Measurements from ENCODE around the gene RAB11FIP3.
"Not testable (repeated sequence)": the region's sequence is repeated elsewhere in the genome, so short reads cannot be mapped to it uniquely, and the experiment has no call there.

RAB11FIP3 gene, protein sequence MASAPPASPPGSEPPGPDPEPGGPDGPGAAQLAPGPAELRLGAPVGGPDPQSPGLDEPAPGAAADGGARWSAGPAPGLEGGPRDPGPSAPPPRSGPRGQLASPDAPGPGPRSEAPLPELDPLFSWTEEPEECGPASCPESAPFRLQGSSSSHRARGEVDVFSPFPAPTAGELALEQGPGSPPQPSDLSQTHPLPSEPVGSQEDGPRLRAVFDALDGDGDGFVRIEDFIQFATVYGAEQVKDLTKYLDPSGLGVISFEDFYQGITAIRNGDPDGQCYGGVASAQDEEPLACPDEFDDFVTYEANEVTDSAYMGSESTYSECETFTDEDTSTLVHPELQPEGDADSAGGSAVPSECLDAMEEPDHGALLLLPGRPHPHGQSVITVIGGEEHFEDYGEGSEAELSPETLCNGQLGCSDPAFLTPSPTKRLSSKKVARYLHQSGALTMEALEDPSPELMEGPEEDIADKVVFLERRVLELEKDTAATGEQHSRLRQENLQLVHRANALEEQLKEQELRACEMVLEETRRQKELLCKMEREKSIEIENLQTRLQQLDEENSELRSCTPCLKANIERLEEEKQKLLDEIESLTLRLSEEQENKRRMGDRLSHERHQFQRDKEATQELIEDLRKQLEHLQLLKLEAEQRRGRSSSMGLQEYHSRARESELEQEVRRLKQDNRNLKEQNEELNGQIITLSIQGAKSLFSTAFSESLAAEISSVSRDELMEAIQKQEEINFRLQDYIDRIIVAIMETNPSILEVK

GRCh38 chr16:425082-425718 lies at the start of gene RAB11FIP3:
TSS of gene RAB11FIP3 (plus strand) at chr16:425649. CDS start at chr16:426007, 358 bp downstream.
- in situ Hi-C loops (cut with HindIII; ENCODE audit: low sequenced_read_pairs), result no loop called here

DNA sequence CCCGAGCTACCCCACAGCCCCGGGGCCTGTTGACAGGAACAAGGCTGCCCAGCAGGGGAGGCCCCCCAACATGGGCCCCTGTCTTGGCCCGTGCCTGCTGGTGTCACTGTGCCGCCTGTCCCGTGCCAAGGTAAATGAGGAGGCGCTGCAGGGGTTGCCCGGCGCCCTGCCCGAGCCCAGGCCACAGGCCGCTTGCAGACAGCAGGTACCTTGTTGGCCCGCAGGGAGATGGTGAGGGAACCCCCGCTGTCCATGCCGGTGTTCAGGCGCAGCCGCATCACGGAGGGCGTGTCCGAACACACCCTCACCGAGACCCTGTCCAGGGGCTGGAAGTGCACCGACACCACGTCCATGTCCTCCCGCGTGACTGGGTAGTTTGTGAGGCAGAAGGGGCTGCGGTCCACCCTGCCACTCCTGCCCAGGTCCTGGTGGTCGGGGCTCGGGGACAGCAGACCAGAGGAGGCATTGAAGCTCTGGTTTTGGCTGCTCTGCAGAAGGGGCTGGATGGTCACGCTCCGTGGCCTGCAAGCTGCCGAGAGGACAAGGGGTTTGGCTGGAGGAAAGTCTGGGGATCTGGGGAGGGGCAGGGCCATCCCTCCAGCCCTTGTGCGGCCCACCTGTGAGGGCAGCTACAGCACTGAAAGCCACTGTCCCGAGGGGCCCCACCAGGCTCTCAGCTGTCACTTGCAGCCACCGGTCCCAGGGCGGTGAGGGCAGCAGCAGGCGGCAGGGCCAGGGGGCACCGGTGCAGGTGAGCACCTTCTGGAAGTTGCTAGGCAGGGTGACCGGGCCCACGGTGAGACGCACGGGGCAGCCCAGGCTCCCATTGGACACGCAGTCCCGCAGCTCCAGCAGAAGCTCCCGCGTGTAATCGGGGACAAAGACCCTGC lies 49.3 kb upstream of the RAB11FIP3 start:
- in situ Hi-C loops (cut with HindIII; ENCODE audit: low sequenced_read_pairs), result no loop called here

GRCh38 chr16:376817-377418 lies 48.5 kb upstream of the RAB11FIP3 start:
- in situ Hi-C loops (cut with HindIII; ENCODE audit: low sequenced_read_pairs), result no loop called here

- in situ Hi-C loops (cut with HindIII; ENCODE audit: low sequenced_read_pairs), result no loop called here
Measured at GRCh38 chr16:377419-377951, 48.0 kb upstream of the RAB11FIP3 start.

GRCh38 chr16:378113-378820 lies 47.2 kb upstream of the RAB11FIP3 start:
- in situ Hi-C loops (cut with HindIII; ENCODE audit: low sequenced_read_pairs), result not testable (repeated sequence)

DNA sequence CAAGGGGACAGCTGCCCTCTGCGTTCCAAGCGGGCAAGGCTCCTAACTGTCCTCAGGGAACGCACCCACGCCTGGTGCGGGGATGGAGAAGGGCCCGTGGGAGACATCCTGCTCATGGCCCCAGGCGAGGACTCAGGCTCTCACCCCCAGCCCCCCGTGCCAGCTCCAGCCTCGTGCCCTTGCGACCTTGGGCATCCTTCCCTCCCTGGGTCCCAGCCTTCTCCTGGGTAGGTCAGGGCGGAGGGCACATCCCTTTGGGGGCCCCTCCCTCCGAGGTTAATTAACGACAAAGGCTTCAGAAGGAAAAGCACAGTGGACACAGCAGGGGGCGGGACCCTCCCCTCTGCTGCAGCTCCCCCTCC lies 46.6 kb upstream of the RAB11FIP3 start:
- in situ Hi-C loops (cut with HindIII; ENCODE audit: low sequenced_read_pairs), result no loop called here

DNA sequence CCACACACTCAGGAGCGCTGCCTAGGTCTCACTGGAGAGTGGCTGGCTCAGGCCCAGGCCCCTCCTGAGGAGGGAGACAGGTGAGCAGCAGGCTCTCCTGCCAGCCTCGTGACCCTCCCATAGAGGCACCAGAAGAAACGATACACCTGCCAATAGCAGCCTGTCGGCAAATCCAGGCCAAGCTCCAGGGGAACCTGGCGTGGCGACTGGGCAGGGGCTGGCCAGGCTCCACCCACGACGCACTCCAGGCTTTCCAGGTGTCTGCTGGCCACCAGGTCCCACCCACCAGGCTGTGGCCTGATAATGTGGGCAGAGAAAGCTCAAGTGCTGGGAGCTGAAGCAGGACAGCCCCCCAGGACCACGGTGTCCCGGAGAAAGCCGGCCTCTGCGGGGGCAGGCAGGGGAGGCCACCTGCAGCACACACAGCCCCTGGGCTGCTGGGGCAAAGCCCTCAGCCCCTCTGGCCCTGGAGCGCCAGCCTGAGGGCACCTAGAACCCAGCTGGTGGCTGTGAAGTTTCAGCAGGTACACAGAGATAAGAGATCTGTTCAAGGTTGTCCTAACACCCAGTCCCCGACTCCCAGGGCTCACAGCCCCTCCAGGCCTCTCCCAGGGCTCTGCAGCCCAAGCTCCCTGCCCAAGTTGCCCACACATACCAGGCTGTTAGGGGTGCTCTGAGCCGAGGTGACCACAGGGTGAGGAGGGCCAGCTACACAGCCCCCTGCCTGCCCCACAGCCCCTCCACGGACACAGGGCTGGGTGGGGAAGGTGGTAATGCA lies 46.1 kb upstream of the RAB11FIP3 start:
- in situ Hi-C loops (cut with HindIII; ENCODE audit: low sequenced_read_pairs), result no loop called here

DNA sequence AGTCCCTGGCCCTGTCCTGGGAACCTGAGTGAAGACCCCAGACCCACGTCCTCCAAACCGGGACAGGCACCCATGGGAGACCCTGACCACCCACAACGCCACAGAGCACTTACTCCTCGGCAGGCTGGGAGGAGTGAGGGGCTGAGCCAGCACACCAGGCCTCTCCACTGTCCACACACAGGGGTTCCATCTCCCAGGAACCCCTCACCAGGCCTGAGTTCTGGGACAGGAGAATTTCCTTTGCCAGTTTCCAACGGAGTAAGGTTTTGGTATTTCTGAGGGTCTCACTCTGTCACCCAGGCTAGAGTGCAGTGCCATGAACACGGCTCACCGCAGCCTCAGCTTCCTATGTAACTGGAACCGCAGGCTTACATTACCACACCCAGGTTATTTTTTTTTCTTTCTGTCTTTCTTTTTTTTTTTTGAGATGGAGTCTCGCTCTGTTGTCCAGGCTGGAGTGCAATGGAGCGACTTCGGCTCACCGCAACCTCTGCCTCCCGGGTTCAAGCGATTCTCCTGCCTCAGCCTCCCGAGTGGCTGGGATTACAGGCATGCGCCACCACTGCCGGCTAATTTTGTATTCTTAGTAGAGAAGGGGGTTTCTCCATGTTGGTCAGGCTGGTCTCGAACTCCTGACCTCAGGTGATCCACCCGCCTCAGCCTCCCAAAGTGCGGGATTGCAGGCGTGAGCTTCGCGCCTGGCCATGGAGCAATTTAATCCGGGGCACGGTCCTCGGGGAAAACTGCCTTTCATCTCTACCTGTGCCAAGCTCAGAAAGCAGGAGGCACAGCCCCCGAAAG lies 45.3 kb upstream of the RAB11FIP3 start:
- in situ Hi-C loops (cut with HindIII; ENCODE audit: low sequenced_read_pairs), result no loop called here

DNA sequence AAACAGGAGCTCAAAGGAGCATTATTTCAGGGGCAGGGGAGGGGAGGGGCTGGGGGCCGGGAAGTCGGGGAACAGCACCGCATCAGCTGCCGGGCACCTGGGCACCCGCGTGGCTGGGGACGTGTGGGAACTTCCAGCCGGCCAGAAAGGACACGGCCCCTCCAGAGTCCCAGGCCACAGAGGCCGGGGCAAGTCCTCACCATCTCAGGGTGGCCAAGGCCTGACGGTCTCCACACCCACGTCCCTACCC lies 44.8 kb upstream of the RAB11FIP3 start:
- in situ Hi-C loops (cut with HindIII; ENCODE audit: low sequenced_read_pairs), result no loop called here

DNA sequence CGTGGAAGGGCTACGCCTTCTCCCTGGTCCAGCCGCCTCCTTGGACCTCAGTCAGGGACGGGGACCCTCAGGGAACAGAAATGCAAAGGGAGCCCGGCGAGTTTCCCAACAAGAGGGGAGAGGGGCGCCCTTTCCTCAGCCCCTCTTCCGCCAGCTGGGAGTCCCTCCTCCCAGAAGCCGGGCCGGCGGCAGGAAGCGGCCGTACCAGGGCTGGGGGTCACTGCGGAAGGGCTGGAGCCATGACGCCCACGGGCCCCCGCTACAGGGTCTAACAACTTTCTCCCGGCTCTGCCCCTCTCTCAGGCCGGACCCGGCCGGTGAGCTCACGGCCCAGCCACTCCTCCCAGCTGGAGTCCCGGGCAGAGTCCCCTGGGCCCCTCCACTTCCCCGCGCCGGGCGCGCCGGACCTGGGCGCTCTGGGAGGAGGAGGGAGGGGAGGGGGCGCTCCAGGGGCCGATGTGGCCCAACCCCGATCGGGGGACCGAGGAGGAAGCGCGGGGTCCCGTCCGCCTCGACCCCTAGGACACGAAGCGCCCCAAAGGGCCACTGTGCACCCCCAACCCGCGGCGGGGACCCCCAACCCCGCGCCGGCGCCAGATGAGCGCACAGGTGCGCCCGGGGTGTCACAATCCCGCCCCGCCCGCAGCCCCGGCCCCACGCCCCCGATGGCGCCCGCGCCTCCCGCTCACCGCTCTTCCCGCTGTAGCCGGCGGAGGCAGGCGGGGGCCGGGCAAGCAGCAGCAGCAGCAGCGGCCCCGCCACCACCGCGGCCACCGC lies 44.2 kb upstream of the RAB11FIP3 start:
- in situ Hi-C loops (cut with HindIII; ENCODE audit: low sequenced_read_pairs), result no loop called here

- in situ Hi-C loops (cut with HindIII; ENCODE audit: low sequenced_read_pairs), result no loop called here
Measured at GRCh38 chr16:381789-382717, 43.4 kb upstream of the RAB11FIP3 start, which contains the start of gene PGAP6. TSS of gene PGAP6 (minus strand) at chr16:381978. CDS start at chr16:381821, 157 bp downstream.

DNA sequence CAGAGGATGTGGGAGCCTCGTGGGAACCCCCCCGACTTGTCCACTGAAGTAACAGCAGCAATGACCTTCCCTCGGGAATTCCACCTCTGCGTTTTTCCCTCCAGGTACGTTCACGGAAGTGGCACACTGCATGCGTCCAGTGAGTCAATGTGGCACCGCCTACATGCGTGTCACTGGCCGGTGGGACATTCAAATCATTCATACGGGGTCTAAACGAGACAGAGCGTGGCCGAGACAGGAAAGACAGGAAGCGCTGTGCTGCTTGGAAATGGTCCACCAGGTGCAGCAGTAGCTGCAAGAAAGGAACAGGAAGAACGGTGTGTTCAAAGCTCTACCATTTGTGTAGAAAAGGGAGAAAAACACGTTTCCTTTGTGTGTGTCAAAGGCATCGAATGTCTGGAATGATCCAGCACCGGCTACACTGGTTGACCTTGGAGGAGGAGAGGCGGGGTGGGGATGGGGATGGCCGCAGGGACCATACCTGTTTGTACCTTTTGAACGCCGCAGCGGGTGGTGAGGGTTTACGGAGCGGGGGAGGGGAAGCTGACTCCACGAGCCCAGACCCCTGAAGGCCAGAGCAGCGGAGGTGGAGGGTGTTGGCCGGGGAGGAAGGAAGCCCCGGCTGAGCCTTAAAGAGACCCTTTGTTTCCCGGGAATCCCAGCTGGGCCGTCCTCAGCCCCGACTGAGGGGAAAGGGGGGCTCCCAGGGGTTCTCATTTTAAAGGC lies 42.0 kb upstream of the RAB11FIP3 start:
- in situ Hi-C loops (cut with HindIII; ENCODE audit: low sequenced_read_pairs), result no loop called here

GRCh38 chr16:386641-387156 lies 38.8 kb upstream of the RAB11FIP3 start:
- in situ Hi-C loops (cut with HindIII; ENCODE audit: low sequenced_read_pairs), result no loop called here

DNA sequence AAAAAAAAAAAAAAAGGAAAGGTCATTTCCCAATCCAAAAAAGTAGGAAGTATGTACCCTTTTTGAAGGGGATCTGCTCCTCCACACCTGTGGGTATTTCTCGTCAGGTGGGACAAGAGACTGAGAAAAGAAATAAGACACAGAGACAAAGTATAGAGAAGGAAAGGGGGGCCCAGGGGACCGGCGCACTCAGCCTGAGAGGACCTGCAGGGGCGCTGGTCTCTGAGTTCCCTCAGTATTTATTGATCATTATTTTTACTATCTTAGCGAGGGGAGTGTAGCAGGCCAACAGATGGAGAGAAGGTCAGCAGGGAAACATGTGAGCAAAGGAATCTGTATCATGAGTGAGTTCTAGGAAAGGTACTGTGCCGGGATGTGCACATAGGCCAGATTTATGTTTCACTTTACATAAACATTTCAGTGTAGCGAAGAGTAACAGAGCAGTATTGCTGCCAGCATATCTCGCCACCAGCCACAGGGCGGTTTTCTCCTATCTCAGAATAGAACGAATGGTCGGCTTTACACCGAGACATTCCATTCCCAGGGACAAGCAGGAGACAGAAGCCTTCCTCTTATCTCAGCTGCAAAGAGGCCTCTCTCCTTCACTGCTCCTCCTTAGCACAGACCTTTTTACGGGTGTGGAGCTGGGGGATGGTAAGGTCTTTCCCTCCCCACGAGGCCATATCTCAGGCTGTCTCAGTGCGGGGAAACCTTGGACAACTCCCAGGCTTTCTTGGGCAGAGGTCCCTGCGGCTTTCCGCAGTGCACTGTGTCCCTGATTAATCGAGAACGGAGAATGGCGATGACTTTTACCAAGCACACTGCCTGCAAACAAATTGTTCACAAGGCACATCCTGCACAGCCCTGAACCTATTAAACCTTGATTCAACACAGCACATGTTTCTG lies 37.4 kb upstream of the RAB11FIP3 start:
- in situ Hi-C loops (cut with HindIII; ENCODE audit: low sequenced_read_pairs), result not testable (repeated sequence)
